ENCODE measurements around the gene PAK5.

- no peak for TF ChIP-seq REST (IDR thresholded peaks at IDR 0.05; ENCODE audit: insufficient read depth in 1 of 2, low read depth in 2 of 2, low read length in 2 of 2)
- no peak for TF ChIP-seq POLR2AphosphoS5 (IDR thresholded peaks at IDR 0.05; ENCODE audit: low read depth, low read length)
- no peak for TF ChIP-seq SIN3A (IDR thresholded peaks at IDR 0.05; ENCODE audit: borderline replicate concordance, insufficient read depth, low read length)
- no peak for TF ChIP-seq TAF1 (IDR thresholded peaks at IDR 0.05; ENCODE audit: borderline replicate concordance, insufficient read depth, low read length)
- no peak for TF ChIP-seq FOXP2 (optimal IDR thresholded peaks at IDR 0.05; ENCODE audit: borderline replicate concordance, extremely low read depth, extremely low read length, insufficient read depth)
Observed at GRCh38 chr20:9583151-9583550, 255.7 kb downstream of the PAK5 start.

Measured in PFSK-1 (cell line).